ENCODE results near the gene ATP11A. TPM values are rescaled to one million over a fixed set of nuclear protein-coding genes. Genes with fewer than 3 reads are reported as not detected.

ATP11A gene
- total and polyA plus RNA-seq, 10 donors: 2.7 to 91.3 (median 59.1) TPM

GRCh38 chr13:112690283-112690929 is 568 bp downstream of the ATP11A start:
- no peaks in the 10 kb centered on the region for H3K9me3 ChIP-seq
- peak overlapping the region; percentile 75 to 97 (median 94) for H3K27ac ChIP-seq
- H3K27me3 ChIP-seq (replicated peaks in 1 of 7): no peaks in the 10 kb centered on the region
- intact Hi-C loops (cut with DNase I; ENCODE audit: low total_unique reads): no loop called here
- H3K4me3 ChIP-seq: peak overlapping the region; percentile 67 to 97 (median 85)
- peaks cover 0 to 4% (median 0%) of the 10 kb centered on the region in 6 donors for H3K36me3 ChIP-seq
- 0 to 1% (median 0%) methylated on average over 31 to 77 of the region's 77 CpGs for WGBS, 5 donors
- peaks cover 17 to 70% (median 50%) of the 10 kb centered on the region in 6 donors for H3K4me1 ChIP-seq
- peak; percentile 91 for DNase-seq
- no peak for TF ChIP-seq POLR2AphosphoS5 (IDR thresholded peaks at IDR 0.05)
- no peak for TF ChIP-seq CTCF (IDR thresholded peaks at IDR 0.05 in 8 of 11, conservative IDR thresholded peaks at IDR 0.05 in 3 of 11)
- no peak for TF ChIP-seq POLR2A (IDR thresholded peaks at IDR 0.05)

GRCh38 chr13:112692104-112692503 is 2.3 kb downstream of the ATP11A start:
- no peaks in the 10 kb centered on the region for H3K9me3 ChIP-seq
- peak overlapping the region in 5 of 8 donors; percentile 46 to 97 (median 95) for H3K27ac ChIP-seq
- TF ChIP-seq POLR2AphosphoS5 (IDR thresholded peaks at IDR 0.05) (no peak), POLR2A (IDR thresholded peaks at IDR 0.05) (no peak), CTCF (IDR thresholded peaks at IDR 0.05 in 8 of 11, conservative IDR thresholded peaks at IDR 0.05 in 3 of 11) (no peak)
- H3K4me3 ChIP-seq: peak overlapping the region in 6 of 8 donors; percentile 67 to 97 (median 86)
- WGBS, 5 donors: 71 to 84% (median 77%) methylated on average over 11 of the region's 11 CpGs
- intact Hi-C loops (cut with DNase I; ENCODE audit: low total_unique reads): no loop called here
- H3K36me3 ChIP-seq: peaks cover 0 to 20% (median 0%) of the 10 kb centered on the region in 6 donors
- peaks cover 17 to 70% (median 50%) of the 10 kb centered on the region in 6 donors for H3K4me1 ChIP-seq
- DNase-seq: peak; percentile 62
- H3K27me3 ChIP-seq (replicated peaks in 1 of 7): no peaks in the 10 kb centered on the region

DNA sequence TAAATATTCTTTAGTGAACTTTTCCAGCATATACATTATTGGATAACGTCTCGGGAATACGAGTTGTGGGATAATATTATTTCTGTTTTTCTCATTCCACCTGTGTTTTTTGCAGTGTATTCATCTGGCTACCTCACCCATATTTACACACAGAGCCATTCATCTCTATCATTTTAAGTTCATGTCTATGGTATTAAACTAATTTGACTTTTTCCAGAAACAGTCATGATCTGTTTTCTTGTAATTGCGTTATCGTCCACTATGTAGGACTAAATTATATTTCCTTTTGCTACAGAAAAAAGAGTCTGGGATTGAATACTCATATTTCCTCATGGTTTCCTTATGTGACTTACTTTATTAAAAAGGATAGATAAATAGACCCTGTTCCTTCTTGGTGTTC is 2.7 kb downstream of the ATP11A start:
- Histone ChIP-seq H3K27me3 (replicated peaks in 1 of 7) (no peaks in the 10 kb centered on the region), H3K4me1 (peaks cover 17 to 70% (median 50%) of the 10 kb centered on the region in 6 donors), H3K4me3 (peak overlapping the region in 1 of 8 donors; percentile 7), H3K9me3 (no peaks in the 10 kb centered on the region), H3K27ac (peak overlapping the region in 1 of 8 donors; percentile 97), H3K36me3 (peaks cover 0 to 24% (median 0%) of the 10 kb centered on the region in 6 donors)
- intact Hi-C loops (cut with DNase I; ENCODE audit: low total_unique reads): no loop called here
- 95 to 99% (median 96%) methylated on average over 5 of the region's 5 CpGs for WGBS, 5 donors
- no peak for TF ChIP-seq POLR2A (IDR thresholded peaks at IDR 0.05)
- TF ChIP-seq POLR2AphosphoS5 (IDR thresholded peaks at IDR 0.05): no peak
- TF ChIP-seq CTCF (IDR thresholded peaks at IDR 0.05 in 8 of 11, conservative IDR thresholded peaks at IDR 0.05 in 3 of 11): no peak
- no peak for DNase-seq

DNA sequence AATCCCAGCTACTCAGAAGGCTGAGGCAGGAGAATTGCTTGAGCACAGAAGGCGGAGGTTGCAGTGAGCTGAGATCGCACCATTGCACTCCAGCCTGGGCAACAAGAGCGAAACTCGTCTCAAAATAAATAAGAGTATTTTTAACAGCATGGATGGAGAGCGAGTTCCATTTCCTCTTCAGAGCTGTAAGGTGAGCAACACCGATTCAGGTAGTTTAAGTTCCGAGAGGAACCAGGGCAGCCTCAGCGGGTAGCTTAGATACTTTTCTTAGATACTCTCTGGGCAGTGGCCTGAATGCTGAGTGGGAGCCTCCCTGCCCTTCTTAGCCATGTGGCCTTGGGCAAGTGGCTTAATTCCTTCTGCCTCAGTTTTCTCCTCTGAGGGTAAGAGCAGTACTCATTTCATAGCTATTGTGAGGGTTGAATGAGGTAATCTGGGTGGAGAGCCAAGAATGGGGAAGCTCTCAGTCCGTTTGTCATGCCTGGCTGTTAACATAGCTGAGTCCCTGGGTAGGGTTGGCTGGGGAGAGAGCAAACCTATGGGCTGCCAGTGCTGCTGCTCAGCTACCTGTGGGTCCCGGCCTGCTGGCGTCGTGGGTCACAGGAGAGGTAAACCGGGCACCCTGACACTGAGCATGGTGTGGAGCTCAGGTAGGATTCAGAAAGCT is 4.1 kb downstream of the ATP11A start:
- peaks cover 0 to 24% (median 0%) of the 10 kb centered on the region in 6 donors for H3K36me3 ChIP-seq
- TF ChIP-seq POLR2AphosphoS5 (IDR thresholded peaks at IDR 0.05) (no peak), CTCF (IDR thresholded peaks at IDR 0.05 in 8 of 11, conservative IDR thresholded peaks at IDR 0.05 in 3 of 11) (no peak), POLR2A (IDR thresholded peaks at IDR 0.05) (no peak)
- intact Hi-C loops (cut with DNase I; ENCODE audit: low total_unique reads): no loop called here
- 83 to 90% (median 83%) methylated on average over 13 of the region's 13 CpGs for whole genome bisulfite sequencing, 5 donors
- peak overlapping the region in 1 of 8 donors; percentile 13 for H3K4me3 ChIP-seq
- H3K27me3 ChIP-seq (replicated peaks in 1 of 7): no peaks in the 10 kb centered on the region
- H3K4me1 ChIP-seq: peaks cover 12 to 59% (median 42%) of the 10 kb centered on the region in 6 donors
- no peaks in the 10 kb centered on the region for H3K9me3 ChIP-seq
- H3K27ac ChIP-seq: peak overlapping the region in 4 of 8 donors; percentile 30 to 74 (median 58)
- DNase-seq: peak; percentile 70
